OCI-LY1 (cell line): ENCODE results near the gene SEC16A.

ENCODE experiments used
- H2AFZ ChIP-seq: fragments of 200-600 bp; sonication (generic), shearing (Covaris generic); 2 replicates; pipeline ENCODE4 v1.6.0; 2014; ENCODE audit warnings: antibody characterized with exemption, mild to moderate bottlenecking, low read length
- H3F3A ChIP-seq: fragments of 200-600 bp; sonication (generic), shearing (Covaris generic); 2 replicates; pipeline ENCODE4 v1.6.0; 2014; ENCODE audit warnings: mild to moderate bottlenecking, antibody characterized with exemption, low read length, moderate library complexity; ENCODE audit not compliant: insufficient read depth
- H3K27ac ChIP-seq: fragments of 200-600 bp; sonication (generic); 2 replicates; pipeline ENCODE4 v1.5.1; 2014; ENCODE audit warnings: low read length, mixed run types, mild to moderate bottlenecking, low read depth; ENCODE audit not compliant: poor library complexity, severe bottlenecking
- H3K27me3 ChIP-seq: fragments of 200-600 bp; sonication (generic); 2 replicates; pipeline ENCODE4 v1.6.0; 2014; ENCODE audit warnings: antibody characterized with exemption, mild to moderate bottlenecking, low read length, moderate library complexity; ENCODE audit not compliant: insufficient read depth
- H3K36me3 ChIP-seq: fragments of 200-600 bp; sonication (generic); 2 replicates; pipeline ENCODE4 v1.6.1; 2014; ENCODE audit warnings: mild to moderate bottlenecking, antibody characterized with exemption, low read length, moderate library complexity, mixed read lengths; ENCODE audit not compliant: insufficient read depth
- H3K4me1 ChIP-seq: fragments of 200-600 bp; sonication (generic); 2 replicates; pipeline ENCODE4 v1.5.1; 2014; ENCODE audit warnings: mild to moderate bottlenecking, low read length, moderate library complexity; ENCODE audit not compliant: insufficient read depth, severe bottlenecking
- H3K4me2 ChIP-seq: fragments of 200-600 bp; sonication (generic), shearing (Covaris generic); 2 replicates; pipeline ENCODE4 v1.6.1; 2014; ENCODE audit warnings: low read length
- H3K4me3 ChIP-seq: fragments of 200-600 bp; sonication (generic); 2 replicates; pipeline ENCODE4 v1.5.1; 2014; ENCODE audit warnings: low read length, low read depth, mild to moderate bottlenecking, mixed read lengths; ENCODE audit not compliant: poor library complexity, severe bottlenecking
- H3K79me2 ChIP-seq: fragments of 200-600 bp; shearing (Covaris generic); 2 replicates; pipeline ENCODE4 v1.6.1; 2016; ENCODE audit warnings: mixed run types, low read length, mixed read lengths; ENCODE audit not compliant: insufficient read depth
- H3K9ac ChIP-seq: fragments of 200-600 bp; sonication (generic), shearing (Covaris generic); 2 replicates; pipeline ENCODE4 v1.6.1; 2014; ENCODE audit warnings: mild to moderate bottlenecking, low read length, mixed read lengths
- H3K9me2 ChIP-seq: fragments of 200-600 bp; sonication (generic), shearing (Covaris generic); 2 replicates; pipeline ENCODE4 v1.6.1; 2014; ENCODE audit warnings: low read depth, mild to moderate bottlenecking, low read length, mixed read lengths
- H3K9me3 ChIP-seq: fragments of 200-600 bp; shearing (Covaris generic); 2 replicates; pipeline ENCODE4 v1.6.1; 2014; ENCODE audit warnings: low read length, mixed read lengths
- H4K20me1 ChIP-seq: fragments of 200-600 bp; sonication (generic), shearing (Covaris generic); 2 replicates; pipeline ENCODE4 v1.6.0; 2016; ENCODE audit warnings: mild to moderate bottlenecking, low read length; ENCODE audit not compliant: insufficient read depth
- EZH2 ChIP-seq: fragments of 200-600 bp; sonication (generic), shearing (Covaris generic); IDR thresholded peaks from 2 replicates; pipeline ENCODE4 v1.8.0; 2017; ENCODE audit warnings: borderline replicate concordance, mixed run types, mild to moderate bottlenecking, antibody characterized with exemption, low read length, moderate library complexity, mixed read lengths
- TF ChIP-seq, protein P1 (sequence below): fragments of 200-600 bp; sonication (generic), shearing (Covaris generic); IDR thresholded peaks from 2 replicates; pipeline ENCODE4 v1.5.1; 2017; ENCODE audit warnings: mild to moderate bottlenecking, antibody characterized with exemption, low read length, moderate library complexity, mixed read lengths

SEC16A gene

DNA sequence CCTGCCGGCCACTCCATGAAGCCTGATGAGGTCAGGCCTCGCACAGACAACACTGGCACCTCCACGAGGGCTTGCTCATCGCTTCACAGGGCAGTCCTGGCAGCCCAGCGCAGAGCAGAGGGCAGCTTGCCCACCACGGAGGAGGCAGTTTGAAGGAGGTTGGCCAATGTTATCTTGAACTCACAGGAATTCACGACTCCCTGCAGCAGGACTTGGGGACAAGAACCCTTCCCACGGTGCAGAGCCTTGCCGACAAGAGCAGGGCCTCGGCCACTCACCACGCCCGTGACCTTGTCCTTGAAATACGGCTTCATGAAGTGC lies 87.9 kb downstream of the SEC16A start:
- H3K79me2 ChIP-seq = peaks cover 18% of the 10 kb centered on the region
- TF ChIP-seq, protein P1, sequence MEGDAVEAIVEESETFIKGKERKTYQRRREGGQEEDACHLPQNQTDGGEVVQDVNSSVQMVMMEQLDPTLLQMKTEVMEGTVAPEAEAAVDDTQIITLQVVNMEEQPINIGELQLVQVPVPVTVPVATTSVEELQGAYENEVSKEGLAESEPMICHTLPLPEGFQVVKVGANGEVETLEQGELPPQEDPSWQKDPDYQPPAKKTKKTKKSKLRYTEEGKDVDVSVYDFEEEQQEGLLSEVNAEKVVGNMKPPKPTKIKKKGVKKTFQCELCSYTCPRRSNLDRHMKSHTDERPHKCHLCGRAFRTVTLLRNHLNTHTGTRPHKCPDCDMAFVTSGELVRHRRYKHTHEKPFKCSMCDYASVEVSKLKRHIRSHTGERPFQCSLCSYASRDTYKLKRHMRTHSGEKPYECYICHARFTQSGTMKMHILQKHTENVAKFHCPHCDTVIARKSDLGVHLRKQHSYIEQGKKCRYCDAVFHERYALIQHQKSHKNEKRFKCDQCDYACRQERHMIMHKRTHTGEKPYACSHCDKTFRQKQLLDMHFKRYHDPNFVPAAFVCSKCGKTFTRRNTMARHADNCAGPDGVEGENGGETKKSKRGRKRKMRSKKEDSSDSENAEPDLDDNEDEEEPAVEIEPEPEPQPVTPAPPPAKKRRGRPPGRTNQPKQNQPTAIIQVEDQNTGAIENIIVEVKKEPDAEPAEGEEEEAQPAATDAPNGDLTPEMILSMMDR = no peak
- TF ChIP-seq EZH2 = no peak
- H2AFZ ChIP-seq = no peak overlapping the region
- H3K9me2 ChIP-seq = no peaks in the 10 kb centered on the region
- no peaks in the 10 kb centered on the region for H3F3A ChIP-seq
- H3K4me1 ChIP-seq = peaks cover 14% of the 10 kb centered on the region
- H3K27me3 ChIP-seq = no peaks in the 10 kb centered on the region
- no peak overlapping the region for H3K27ac ChIP-seq
- no peak overlapping the region for H3K9ac ChIP-seq
- peaks cover 76% of the 10 kb centered on the region for H3K36me3 ChIP-seq
- H3K4me2 ChIP-seq = no peak overlapping the region
- no peak overlapping the region for H3K4me3 ChIP-seq
- no peaks in the 10 kb centered on the region for H3K9me3 ChIP-seq
- no peaks in the 10 kb centered on the region for H4K20me1 ChIP-seq

DNA sequence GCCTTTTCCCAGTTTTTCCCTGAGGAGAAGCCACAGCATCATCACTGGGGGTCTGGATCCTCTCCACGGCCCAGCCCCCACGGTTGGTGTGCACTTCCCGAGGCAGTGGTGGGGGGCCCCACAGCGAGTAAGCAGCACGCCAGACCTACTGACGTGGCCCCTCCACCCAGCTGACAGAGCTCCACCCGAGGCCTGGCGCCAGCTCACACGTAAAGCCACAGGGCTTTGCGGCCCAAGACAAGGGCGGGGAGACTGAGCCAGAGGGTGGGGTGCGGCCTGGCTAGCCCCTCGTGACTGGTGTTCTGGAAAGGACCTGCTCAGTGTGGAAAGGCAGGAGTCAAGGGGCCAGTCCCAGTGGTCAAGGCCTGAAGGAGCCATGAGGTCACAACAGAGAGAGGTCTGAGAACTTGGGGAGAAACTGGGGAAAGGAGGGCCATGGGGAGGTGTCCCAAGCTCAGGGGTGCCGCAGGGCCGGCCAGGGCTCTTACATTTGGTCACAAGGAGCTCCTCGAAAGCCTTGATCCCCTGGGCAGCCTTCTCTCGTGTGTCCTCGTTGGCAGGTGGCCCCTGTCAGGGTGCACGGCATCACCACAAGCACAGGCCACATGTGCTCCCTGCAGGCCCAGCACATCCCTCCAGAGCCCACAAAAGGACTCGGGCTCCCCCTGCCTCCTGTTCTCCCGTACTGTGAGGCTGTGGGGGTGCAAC lies 88.4 kb downstream of the SEC16A start:
- Histone ChIP-seq H3K4me2 (no peak overlapping the region), H3K36me3 (peaks cover 81% of the 10 kb centered on the region), H3K9me3 (no peaks in the 10 kb centered on the region), H2AFZ (no peak overlapping the region), H4K20me1 (no peaks in the 10 kb centered on the region), H3K4me3 (no peak overlapping the region), H3F3A (no peaks in the 10 kb centered on the region), H3K9me2 (no peaks in the 10 kb centered on the region), H3K27me3 (no peaks in the 10 kb centered on the region), H3K4me1 (peaks cover 14% of the 10 kb centered on the region), H3K27ac (no peak overlapping the region), H3K9ac (no peak overlapping the region), H3K79me2 (peaks cover 15% of the 10 kb centered on the region)
- no peak for TF ChIP-seq EZH2
- TF ChIP-seq, protein P1 = no peak

DNA sequence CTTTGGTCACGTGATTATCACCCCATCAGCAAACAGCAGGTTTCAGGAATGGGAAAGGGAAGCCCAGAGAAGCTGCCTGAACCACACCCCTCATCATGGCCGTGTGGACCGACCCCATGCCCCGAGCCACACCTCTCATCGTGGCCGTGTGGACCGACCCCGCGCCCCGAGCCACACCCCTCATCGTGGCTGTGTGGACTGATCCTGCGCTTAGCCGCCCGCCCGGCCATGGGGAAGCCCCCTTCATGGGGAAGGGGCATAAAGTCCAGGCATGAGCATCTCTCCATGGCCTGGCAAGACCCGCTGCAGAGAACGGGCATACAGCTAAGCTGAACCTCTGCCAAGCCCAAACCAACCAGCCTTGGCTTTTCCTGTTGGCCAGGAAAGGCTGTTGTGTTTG lies 89.3 kb downstream of the SEC16A start:
- Histone ChIP-seq H4K20me1 (no peaks in the 10 kb centered on the region), H3K9me3 (no peaks in the 10 kb centered on the region), H3K4me3 (no peak overlapping the region), H3K36me3 (peaks cover 87% of the 10 kb centered on the region), H3K27ac (no peak overlapping the region), H2AFZ (no peak overlapping the region), H3K9me2 (no peaks in the 10 kb centered on the region), H3K79me2 (peaks cover 7% of the 10 kb centered on the region; the same call in 1 of the 2 replicates), H3F3A (no peaks in the 10 kb centered on the region), H3K4me1 (peaks cover 6% of the 10 kb centered on the region), H3K9ac (no peak overlapping the region), H3K27me3 (no peaks in the 10 kb centered on the region), H3K4me2 (no peak overlapping the region)
- TF ChIP-seq, protein P1 = no peak
- no peak for TF ChIP-seq EZH2
